SU-DHL-6 (cell line): ENCODE data around the gene NUMA1.

ENCODE experiments used
- H2AFZ ChIP-seq: fragments of 200-600 bp; sonication (generic); 2 replicates; pipeline ENCODE4 v1.6.1; 2014; ENCODE audit warnings: low read depth, mild to moderate bottlenecking, moderate library complexity, mixed read lengths, antibody characterized with exemption, low read length; ENCODE audit not compliant: severe bottlenecking
- H3F3A ChIP-seq: fragments of 200-600 bp; shearing (Covaris generic); 2 replicates; pipeline ENCODE4 v1.6.0; 2016; ENCODE audit warnings: antibody characterized with exemption, mild to moderate bottlenecking; ENCODE audit not compliant: insufficient read depth
- H3K27ac ChIP-seq: fragments of 200-600 bp; sonication (generic); 2 replicates; pipeline ENCODE4 v1.5.1; 2016; ENCODE audit warnings: low read depth, mild to moderate bottlenecking, low read length, moderate library complexity, mixed read lengths
- H3K27me3 ChIP-seq: fragments of 200-600 bp; sonication (generic), shearing (Covaris generic); 2 replicates; pipeline ENCODE4 v1.6.0; 2014; ENCODE audit warnings: mild to moderate bottlenecking, low read length
- H3K36me3 ChIP-seq: fragments of 200-600 bp; sonication (generic); 2 replicates; pipeline ENCODE4 v1.6.1; 2014; ENCODE audit warnings: mild to moderate bottlenecking, low read length, mixed read lengths
- H3K4me2 ChIP-seq: fragments of 300-600, 200-600 bp; shearing (Covaris generic), sonication (generic); 2 replicates; pipeline ENCODE4 v1.6.0; 2014; ENCODE audit warnings: low read length, low read depth, mild to moderate bottlenecking; ENCODE audit not compliant: poor library complexity, severe bottlenecking
- H3K4me3 ChIP-seq: fragments of 200-600 bp; sonication (generic); 2 replicates; pipeline ENCODE4 v1.5.1; 2014; ENCODE audit warnings: antibody characterized with exemption, low read length, mild to moderate bottlenecking, mixed read lengths; ENCODE audit not compliant: insufficient read depth, poor library complexity, severe bottlenecking
- H3K79me2 ChIP-seq: fragments of 200-600 bp; sonication (generic); 2 replicates; pipeline ENCODE4 v1.6.1; 2014; ENCODE audit warnings: mild to moderate bottlenecking, low read length, moderate library complexity; ENCODE audit not compliant: insufficient read depth
- H3K9ac ChIP-seq: fragments of 200-600 bp; sonication (generic); 2 replicates; pipeline ENCODE4 v1.7.0; 2014; ENCODE audit warnings: mild to moderate bottlenecking, low read length
- H3K9me2 ChIP-seq: fragments of 200-600 bp; sonication (generic); replicated peaks from 2 replicates; pipeline ENCODE4 v1.6.1; 2014; ENCODE audit warnings: low read length; ENCODE audit not compliant: insufficient read depth
- H3K9me3 ChIP-seq: fragments of 200-600 bp; sonication (generic); 2 replicates; pipeline ENCODE4 v1.6.1; 2014; ENCODE audit warnings: low read length, mixed read lengths; ENCODE audit not compliant: insufficient read depth
- H4K20me1 ChIP-seq: fragments of 200-600 bp; sonication (generic); 2 replicates; pipeline ENCODE4 v1.6.1; 2014; ENCODE audit warnings: low read depth, mild to moderate bottlenecking, antibody characterized with exemption, low read length, moderate library complexity, mixed read lengths
- EZH2phosphoT487 ChIP-seq: fragments of 200-600 bp; sonication (generic), shearing (Covaris generic); conservative IDR thresholded peaks from 2 replicates; pipeline ENCODE4 v1.6.1; 2018; ENCODE audit warnings: mild to moderate bottlenecking, antibody characterized with exemption, low read length, moderate library complexity, mixed read lengths
- TF ChIP-seq, protein P1 (sequence below): fragments of 200-600 bp; sonication (generic); IDR thresholded peaks from one replicate; pipeline ENCODE4 v1.5.1; 2017; ENCODE audit warnings: antibody characterized with exemption, mild to moderate bottlenecking, low read length, moderate library complexity; ENCODE audit not compliant: insufficient read depth, poor library complexity, severe bottlenecking

NUMA1 gene

DNA sequence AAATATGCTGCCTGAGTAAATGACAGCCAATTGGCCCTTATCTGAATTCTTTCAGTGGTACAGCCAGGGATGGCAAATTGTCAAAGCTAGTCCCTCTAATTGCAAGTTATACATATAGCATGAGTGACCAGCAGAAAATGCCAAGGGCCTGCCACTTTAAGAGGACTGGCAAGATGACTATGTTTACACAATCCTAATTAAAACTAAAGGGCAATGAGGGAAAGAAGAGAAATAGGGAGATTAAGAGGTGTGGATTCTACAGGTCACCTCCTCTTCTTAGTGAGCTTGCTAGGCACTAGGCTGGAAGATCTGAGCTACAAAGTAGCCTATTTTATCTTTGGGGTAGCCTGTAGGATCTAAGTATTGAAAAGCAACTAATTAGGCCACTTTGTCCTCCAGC lies 13.5 kb downstream of the NUMA1 start:
- Histone ChIP-seq H3K9me3 (no peaks in the 10 kb centered on the region), H2AFZ (no peak overlapping the region), H3F3A (peaks cover 3% of the 10 kb centered on the region; the same call in 1 of the 2 replicates), H3K79me2 (peaks cover 79% of the 10 kb centered on the region), H3K4me3 (no peak overlapping the region), H3K4me2 (no peak overlapping the region), H3K36me3 (peaks cover 11% of the 10 kb centered on the region; the same call in 1 of the 2 replicates), H4K20me1 (no peaks in the 10 kb centered on the region), H3K9me2 (no peaks in the 10 kb centered on the region), H3K27ac (no peak overlapping the region), H3K9ac (no peak overlapping the region), H3K27me3 (no peaks in the 10 kb centered on the region)
- TF ChIP-seq, protein P1, sequence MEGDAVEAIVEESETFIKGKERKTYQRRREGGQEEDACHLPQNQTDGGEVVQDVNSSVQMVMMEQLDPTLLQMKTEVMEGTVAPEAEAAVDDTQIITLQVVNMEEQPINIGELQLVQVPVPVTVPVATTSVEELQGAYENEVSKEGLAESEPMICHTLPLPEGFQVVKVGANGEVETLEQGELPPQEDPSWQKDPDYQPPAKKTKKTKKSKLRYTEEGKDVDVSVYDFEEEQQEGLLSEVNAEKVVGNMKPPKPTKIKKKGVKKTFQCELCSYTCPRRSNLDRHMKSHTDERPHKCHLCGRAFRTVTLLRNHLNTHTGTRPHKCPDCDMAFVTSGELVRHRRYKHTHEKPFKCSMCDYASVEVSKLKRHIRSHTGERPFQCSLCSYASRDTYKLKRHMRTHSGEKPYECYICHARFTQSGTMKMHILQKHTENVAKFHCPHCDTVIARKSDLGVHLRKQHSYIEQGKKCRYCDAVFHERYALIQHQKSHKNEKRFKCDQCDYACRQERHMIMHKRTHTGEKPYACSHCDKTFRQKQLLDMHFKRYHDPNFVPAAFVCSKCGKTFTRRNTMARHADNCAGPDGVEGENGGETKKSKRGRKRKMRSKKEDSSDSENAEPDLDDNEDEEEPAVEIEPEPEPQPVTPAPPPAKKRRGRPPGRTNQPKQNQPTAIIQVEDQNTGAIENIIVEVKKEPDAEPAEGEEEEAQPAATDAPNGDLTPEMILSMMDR = no peak
- TF ChIP-seq EZH2phosphoT487 = no peak

DNA sequence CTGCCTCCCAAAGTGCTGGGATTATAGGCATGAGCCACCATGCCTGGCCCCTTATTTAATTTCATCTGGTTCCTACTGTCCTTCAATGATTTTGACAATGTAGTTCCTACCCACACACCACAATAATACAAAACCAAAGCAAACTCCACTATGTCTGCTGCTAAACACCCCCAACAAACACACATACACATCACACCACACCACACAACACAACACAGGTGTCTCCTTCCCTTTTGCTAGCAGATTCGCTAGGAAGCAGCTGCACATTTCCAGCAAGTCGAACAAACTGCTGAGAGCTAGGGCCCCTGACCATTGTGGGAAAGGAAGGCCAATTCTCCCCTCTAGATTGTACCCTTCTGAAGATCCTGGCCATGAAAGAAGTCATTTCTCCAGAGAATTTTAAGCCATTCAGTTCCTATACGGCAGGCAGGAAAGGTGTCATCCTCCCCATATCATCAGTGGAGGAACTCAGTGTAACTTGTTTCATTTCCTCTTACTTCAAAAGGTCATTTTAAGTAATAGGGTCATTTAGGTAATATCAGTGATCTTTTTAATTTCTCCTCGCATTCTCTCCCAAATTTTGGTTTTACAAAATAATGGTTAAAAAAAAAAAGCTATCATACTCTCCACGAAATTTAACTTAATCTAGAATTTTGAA lies 18.5 kb downstream of the NUMA1 start:
- Histone ChIP-seq H3K9me2 (no peaks in the 10 kb centered on the region), H3K4me2 (no peak overlapping the region), H3K36me3 (peaks cover 4% of the 10 kb centered on the region; the same call in 1 of the 2 replicates), H3F3A (peaks cover 3% of the 10 kb centered on the region; the same call in 1 of the 2 replicates), H4K20me1 (0 out of 2 replicates have a peak, but pooled peaks cover 2% of the 10 kb centered on the region), H3K9me3 (no peaks in the 10 kb centered on the region), H3K27me3 (no peaks in the 10 kb centered on the region), H2AFZ (no peak overlapping the region), H3K4me3 (no peak overlapping the region), H3K79me2 (peaks cover 66% of the 10 kb centered on the region), H3K9ac (no peak overlapping the region), H3K27ac (no peak overlapping the region)
- TF ChIP-seq EZH2phosphoT487 = no peak
- TF ChIP-seq, protein P1 = no peak

DNA sequence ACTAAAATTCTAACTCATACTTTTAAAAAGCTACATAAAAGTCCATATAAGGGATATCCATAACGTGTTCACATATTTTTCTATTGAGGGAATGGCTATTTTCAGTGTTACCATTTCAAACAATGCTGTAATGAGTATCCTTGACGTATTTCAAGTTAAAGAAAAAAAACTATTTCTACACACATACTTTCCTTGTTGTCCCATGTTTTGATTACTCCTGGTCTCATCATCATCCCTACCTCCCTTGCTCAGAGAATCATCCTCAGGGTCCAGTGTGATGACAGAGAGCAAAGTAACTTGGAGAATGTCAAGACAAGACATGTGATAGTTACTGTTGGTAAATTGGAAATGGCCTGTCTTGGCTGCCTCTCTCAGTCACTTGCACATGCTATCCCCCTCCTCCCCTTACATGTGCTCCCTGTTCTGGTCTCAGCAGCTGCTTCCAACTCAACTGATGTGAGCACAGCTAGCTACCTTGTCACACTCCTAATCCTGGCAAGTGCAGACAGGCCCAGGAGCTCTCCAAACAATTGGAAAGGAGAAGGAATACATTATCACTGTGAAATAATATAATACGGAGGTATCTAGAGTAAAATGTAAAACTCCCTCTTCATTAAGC lies 21.8 kb downstream of the NUMA1 start:
- H3K27me3 ChIP-seq = no peaks in the 10 kb centered on the region
- H3F3A ChIP-seq = no peaks in the 10 kb centered on the region; the same call in 1 of the 2 replicates
- no peak overlapping the region for H3K4me3 ChIP-seq
- no peaks in the 10 kb centered on the region for H3K36me3 ChIP-seq
- H4K20me1 ChIP-seq = 0 out of 2 replicates have a peak, but pooled peaks cover 5% of the 10 kb centered on the region
- H2AFZ ChIP-seq = no peak overlapping the region
- peaks cover 72% of the 10 kb centered on the region for H3K79me2 ChIP-seq
- no peak overlapping the region for H3K27ac ChIP-seq
- no peaks in the 10 kb centered on the region for H3K9me2 ChIP-seq
- H3K9me3 ChIP-seq = no peaks in the 10 kb centered on the region
- TF ChIP-seq EZH2phosphoT487 = no peak
- TF ChIP-seq, protein P1 = no peak
- no peak overlapping the region for H3K4me2 ChIP-seq
- H3K9ac ChIP-seq = no peak overlapping the region
